H9 (cell line): ENCODE results near the gene ADGRD1. TPM values are rescaled to one million over a fixed set of nuclear protein-coding genes. Genes with fewer than 3 reads are reported as not detected.

Experiments used
- DNase-seq: peaks from one replicate; pipeline ENCODE4 v3.0.0-alpha.2; 2017
- H2AFZ ChIP-seq: one replicate; pipeline ENCODE4 v1.6.1; 2013; ENCODE audit warnings: mild to moderate bottlenecking, low read length, control low read depth, moderate library complexity
- H2AK5ac ChIP-seq: 2 replicates; pipeline ENCODE4 v1.6.1; 2013; ENCODE audit warnings: low read length, control low read depth, mixed read lengths; ENCODE audit not compliant: insufficient read length
- H2BK120ac ChIP-seq: one replicate; pipeline ENCODE4 v1.6.1; 2013; ENCODE audit warnings: low read depth, mild to moderate bottlenecking, low read length, control low read depth, inconsistent platforms; ENCODE audit not compliant: poor library complexity, severe bottlenecking
- H2BK12ac ChIP-seq: 2 replicates; pipeline ENCODE4 v1.6.1; 2013; ENCODE audit warnings: low read length, control low read depth, mixed read lengths, low read depth; ENCODE audit not compliant: insufficient read length
- H2BK15ac ChIP-seq: 2 replicates; pipeline ENCODE4 v1.6.1; 2013; ENCODE audit warnings: low read depth, low read length, control low read depth
- H2BK20ac ChIP-seq: one replicate; pipeline ENCODE4 v1.6.1; 2013; ENCODE audit warnings: low read depth, mild to moderate bottlenecking, low read length, control low read depth, inconsistent platforms; ENCODE audit not compliant: poor library complexity, severe bottlenecking
- H2BK5ac ChIP-seq: 2 replicates; pipeline ENCODE4 v1.6.1; 2013; ENCODE audit warnings: low read length, control low read depth, mixed read lengths; ENCODE audit not compliant: insufficient read length
- H3K14ac ChIP-seq: 2 replicates; pipeline ENCODE4 v1.6.1; 2013; ENCODE audit warnings: low read length, control low read depth; ENCODE audit not compliant: insufficient read depth
- H3K18ac ChIP-seq: 2 replicates; pipeline ENCODE4 v1.6.1; 2013; ENCODE audit warnings: low read depth, mild to moderate bottlenecking, mixed read lengths, low read length, control low read depth; ENCODE audit not compliant: insufficient read length
- H3K23ac ChIP-seq: 2 replicates; pipeline ENCODE4 v1.6.1; 2013; ENCODE audit warnings: low read length, control low read depth, mixed read lengths, low read depth; ENCODE audit not compliant: insufficient read length
- H3K23me2 ChIP-seq: 2 replicates; pipeline ENCODE4 v1.6.1; 2013; ENCODE audit warnings: low read depth, mild to moderate bottlenecking, mixed read lengths, low read length, control low read depth; ENCODE audit not compliant: insufficient read length, poor library complexity, severe bottlenecking
- H3K27ac ChIP-seq: 2 replicates; pipeline ENCODE4 v1.5.1; 2013; ENCODE audit warnings: low read length, control low read depth, mixed read lengths, low read depth; ENCODE audit not compliant: insufficient read length
- H3K27me3 ChIP-seq: 2 replicates; pipeline ENCODE4 v1.6.1; 2013; ENCODE audit warnings: low read length, control low read depth, inconsistent platforms; ENCODE audit not compliant: insufficient read depth
- H3K4ac ChIP-seq: 2 replicates; pipeline ENCODE4 v1.6.1; 2013; ENCODE audit warnings: low read depth, mild to moderate bottlenecking, control low read depth, inconsistent platforms, low read length, moderate library complexity
- H3K4me1 ChIP-seq: 2 replicates; pipeline ENCODE4 v1.6.1; 2013; ENCODE audit warnings: low read length, control low read depth, inconsistent platforms; ENCODE audit not compliant: insufficient read depth
- H3K4me2 ChIP-seq: 2 replicates; pipeline ENCODE4 v1.6.1; 2013; ENCODE audit warnings: low read length, control low read depth, mixed read lengths; ENCODE audit not compliant: insufficient read length, insufficient read depth
- H3K56ac ChIP-seq: 2 replicates; pipeline ENCODE4 v1.6.1; 2013; ENCODE audit warnings: low read depth, mild to moderate bottlenecking, mixed read lengths, low read length, control low read depth; ENCODE audit not compliant: insufficient read length
- H3K79me1 ChIP-seq: 2 replicates; pipeline ENCODE4 v1.6.1; 2013; ENCODE audit warnings: low read depth, mild to moderate bottlenecking, moderate library complexity, low read length, control low read depth, inconsistent platforms; ENCODE audit not compliant: insufficient read depth, poor library complexity, severe bottlenecking
- H3K79me2 ChIP-seq: 2 replicates; pipeline ENCODE4 v1.6.1; 2013; ENCODE audit warnings: low read length, control low read depth, inconsistent platforms; ENCODE audit not compliant: insufficient read depth
- H3K9ac ChIP-seq: 2 replicates; pipeline ENCODE4 v1.6.1; 2013; ENCODE audit warnings: low read length, control low read depth, mixed read lengths; ENCODE audit not compliant: insufficient read length; ENCODE audit errors: extremely low read depth
- H3K9me3 ChIP-seq: one replicate; pipeline ENCODE4 v1.6.1; 2013; ENCODE audit warnings: low read depth, low read length, inconsistent platforms; ENCODE audit not compliant: control insufficient read depth
- H3T11ph ChIP-seq: one replicate; pipeline ENCODE4 v1.6.1; 2013; ENCODE audit warnings: mild to moderate bottlenecking, low read length, control low read depth, inconsistent platforms
- H4K20me1 ChIP-seq: one replicate; pipeline ENCODE4 v1.6.1; 2013; ENCODE audit not compliant: control insufficient read depth, insufficient read length, insufficient read depth
- H4K5ac ChIP-seq: 2 replicates; pipeline ENCODE4 v1.6.1; 2013; ENCODE audit warnings: low read depth, mild to moderate bottlenecking, mixed read lengths, low read length, control low read depth; ENCODE audit not compliant: insufficient read length
- H4K8ac ChIP-seq: replicated peaks from 2 replicates; pipeline ENCODE4 v1.6.1; 2013; ENCODE audit warnings: low read length, control low read depth, mixed read lengths, low read depth; ENCODE audit not compliant: insufficient read length
- H4K91ac ChIP-seq: 2 replicates; pipeline ENCODE4 v1.6.1; 2013; ENCODE audit warnings: low read depth, mild to moderate bottlenecking, moderate library complexity, mixed read lengths, low read length, control low read depth; ENCODE audit not compliant: insufficient read length
- H3K27ac Mint-ChIP-seq, 3 experiments: 2 replicates in 2 of 3; 3 replicates in 1 of 3; pipeline ENCODE4 v1.8.0; 2020 to 2021; ENCODE audit warnings: mixed read lengths in 3 of 3, mild to moderate bottlenecking in 1 of 3, moderate library complexity in 1 of 3
- H3K27me3 Mint-ChIP-seq: 2 replicates; pipeline ENCODE4 v1.8.0; 2021; ENCODE audit warnings: low read depth, mild to moderate bottlenecking, moderate library complexity, mixed read lengths
- H3K36me3 Mint-ChIP-seq, 3 experiments: 2 replicates in 2 of 3; 3 replicates in 1 of 3; pipeline ENCODE4 v1.8.0; 2020 to 2021; ENCODE audit warnings: low read depth in 3 of 3, mixed read lengths in 3 of 3; ENCODE audit not compliant: insufficient read depth in 1 of 3
- H3K4me1 Mint-ChIP-seq, 2 experiments: 2 replicates each; pipeline ENCODE4 v1.8.0; 2020; ENCODE audit warnings: mixed read lengths in 2 of 2
- H3K4me3 Mint-ChIP-seq, 2 experiments: 2 replicates in 1 of 2; 3 replicates in 1 of 2; pipeline ENCODE4 v1.8.0; 2020 to 2021; ENCODE audit warnings: mild to moderate bottlenecking in 2 of 2, mixed read lengths in 2 of 2, moderate library complexity in 1 of 2
- H3K9me3 Mint-ChIP-seq, 2 experiments: 2 replicates in 1 of 2; 3 replicates in 1 of 2; pipeline ENCODE4 v1.8.0; 2020; ENCODE audit warnings: mild to moderate bottlenecking in 2 of 2, mixed read lengths in 2 of 2, moderate library complexity in 1 of 2
- WGBS: extraction: QIAGEN DNeasy Blood & Tissue Kit; methylation state at CpG from one replicate; pipeline ENCODE4 v1.1.7; 2013; ENCODE audit warnings: missing lambda C conversion rate, low lambda C conversion rate, mixed read lengths; ENCODE audit not compliant: insufficient read length; ENCODE audit errors: extremely low coverage; 5-methylcytosine and 5-hydroxymethylcytosine counted together
- total RNA-seq: library from RNA; stranded (reverse); gene quantifications from 2 replicates; pipeline ENCODE4 v1.2.1, GENCODE V29; 2021
- TF ChIP-seq, protein P1 (sequence below): fragments of 200-600 bp; sonication (generic); conservative IDR thresholded peaks from 3 replicates; pipeline ENCODE4 v1.8.0; 2021; ENCODE audit warnings: antibody characterized with exemption, mild to moderate bottlenecking

Gene ADGRD1
- total RNA-seq, 1 experiment from 2014 or later: 0.52 TPM

DNA sequence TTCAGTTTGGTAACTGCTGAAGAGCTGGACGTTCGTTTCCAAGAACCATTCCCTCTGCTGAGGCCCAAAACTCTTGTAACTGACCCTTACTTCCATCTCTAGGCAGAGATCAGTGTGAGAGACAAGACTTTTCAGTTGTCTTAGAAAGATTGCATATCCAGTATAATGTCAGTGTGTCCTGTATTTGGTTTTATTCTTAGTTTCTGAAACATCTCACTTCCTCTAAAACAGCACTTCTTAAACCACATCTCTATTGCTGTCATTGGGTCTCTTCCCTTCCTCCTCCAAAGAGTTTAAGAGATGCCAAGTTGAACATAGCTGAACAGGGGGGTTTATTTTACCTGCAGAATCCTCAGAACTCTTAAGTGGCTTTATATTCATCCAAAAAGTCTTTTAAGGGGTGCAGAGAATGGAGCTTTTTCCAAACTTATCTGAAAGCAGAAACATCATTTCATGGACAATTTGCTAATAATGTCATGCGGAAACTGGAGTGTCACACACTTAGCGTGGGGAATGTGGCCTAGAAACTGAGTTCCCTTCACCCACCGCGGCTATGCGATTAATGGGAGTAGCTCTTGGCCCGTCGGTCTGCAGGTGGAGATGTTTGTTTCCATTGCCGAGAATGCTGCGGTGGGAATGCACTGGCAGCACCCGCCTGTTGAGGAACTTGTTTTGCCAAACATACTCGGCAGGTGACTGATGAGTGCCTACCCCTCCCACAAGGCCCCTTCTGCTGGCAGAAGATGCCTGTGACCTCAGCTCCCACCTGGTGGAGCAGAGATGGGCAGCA is 148.2 kb downstream of the ADGRD1 start:
- H3K27me3 ChIP-seq: no peaks in the 10 kb centered on the region
- no peak overlapping the region for H3K4ac ChIP-seq
- H3K9me3 Mint-ChIP-seq: no peaks in the 10 kb centered on the region
- no peak overlapping the region for H3K23ac ChIP-seq
- H2AFZ ChIP-seq: no peak overlapping the region
- no peak overlapping the region for H2AK5ac ChIP-seq
- no CpG with 5 or more reads among the region's 13 CpGs for WGBS
- no peaks in the 10 kb centered on the region for H3K4me1 ChIP-seq
- no peak overlapping the region for H2BK12ac ChIP-seq
- H2BK20ac ChIP-seq: no peak overlapping the region
- H3K4me1 Mint-ChIP-seq: peaks cover 0 to 2% of the 10 kb centered on the region in 2 experiments; a peak in 2 of 4 replicates
- H3K27me3 Mint-ChIP-seq: peaks cover 17% of the 10 kb centered on the region
- no peak overlapping the region for H2BK120ac ChIP-seq
- no peak overlapping the region for H3T11ph ChIP-seq
- H4K91ac ChIP-seq: no peak overlapping the region
- H3K9ac ChIP-seq: no peak overlapping the region
- H3K36me3 Mint-ChIP-seq: no peaks in the 10 kb centered on the region
- H3K79me2 ChIP-seq: no peaks in the 10 kb centered on the region
- no peak overlapping the region for H3K14ac ChIP-seq
- H3K79me1 ChIP-seq: no peaks in the 10 kb centered on the region
- H3K18ac ChIP-seq: no peak overlapping the region
- no peak overlapping the region for H3K27ac Mint-ChIP-seq
- H2BK15ac ChIP-seq: no peak overlapping the region
- H3K27ac ChIP-seq: no peak overlapping the region
- H3K9me3 ChIP-seq: no peaks in the 10 kb centered on the region
- no peak overlapping the region for H3K4me2 ChIP-seq
- no peak overlapping the region for H2BK5ac ChIP-seq
- TF ChIP-seq, protein P1, sequence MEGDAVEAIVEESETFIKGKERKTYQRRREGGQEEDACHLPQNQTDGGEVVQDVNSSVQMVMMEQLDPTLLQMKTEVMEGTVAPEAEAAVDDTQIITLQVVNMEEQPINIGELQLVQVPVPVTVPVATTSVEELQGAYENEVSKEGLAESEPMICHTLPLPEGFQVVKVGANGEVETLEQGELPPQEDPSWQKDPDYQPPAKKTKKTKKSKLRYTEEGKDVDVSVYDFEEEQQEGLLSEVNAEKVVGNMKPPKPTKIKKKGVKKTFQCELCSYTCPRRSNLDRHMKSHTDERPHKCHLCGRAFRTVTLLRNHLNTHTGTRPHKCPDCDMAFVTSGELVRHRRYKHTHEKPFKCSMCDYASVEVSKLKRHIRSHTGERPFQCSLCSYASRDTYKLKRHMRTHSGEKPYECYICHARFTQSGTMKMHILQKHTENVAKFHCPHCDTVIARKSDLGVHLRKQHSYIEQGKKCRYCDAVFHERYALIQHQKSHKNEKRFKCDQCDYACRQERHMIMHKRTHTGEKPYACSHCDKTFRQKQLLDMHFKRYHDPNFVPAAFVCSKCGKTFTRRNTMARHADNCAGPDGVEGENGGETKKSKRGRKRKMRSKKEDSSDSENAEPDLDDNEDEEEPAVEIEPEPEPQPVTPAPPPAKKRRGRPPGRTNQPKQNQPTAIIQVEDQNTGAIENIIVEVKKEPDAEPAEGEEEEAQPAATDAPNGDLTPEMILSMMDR: no peak
- H3K4me3 Mint-ChIP-seq: no peak overlapping the region
- H4K20me1 ChIP-seq: no peaks in the 10 kb centered on the region
- no peak overlapping the region for H3K56ac ChIP-seq
- peak; percentile 21 for DNase-seq
- H3K23me2 ChIP-seq: no peaks in the 10 kb centered on the region
- H4K8ac ChIP-seq: no peak overlapping the region
- no peak overlapping the region for H4K5ac ChIP-seq
